Measurements from ENCODE around the gene ITGA11.

Gene ITGA11

GRCh38 chr15:68318931-68319909 lies 112.7 kb downstream of the ITGA11 start:
- no peak for DNase-seq

- DNase-seq: no peak
Observed at GRCh38 chr15:68318008-68318835, 113.7 kb downstream of the ITGA11 start.

- no peak for DNase-seq
Observed at GRCh38 chr15:68317281-68318007, 114.5 kb downstream of the ITGA11 start.

GRCh38 chr15:68316061-68316804 lies 115.7 kb downstream of the ITGA11 start:
- no peak for DNase-seq

GRCh38 chr15:68315495-68316031 lies 116.4 kb downstream of the ITGA11 start:
- DNase-seq: no peak

GRCh38 chr15:68315035-68315434 lies 116.9 kb downstream of the ITGA11 start:
- no peak for DNase-seq

- no peak for DNase-seq
Observed at GRCh38 chr15:68314563-68314962, 117.4 kb downstream of the ITGA11 start.

GRCh38 chr15:68313501-68314410 lies 118.2 kb downstream of the ITGA11 start:
- no peak for DNase-seq

- DNase-seq: no peak
Observed at GRCh38 chr15:68312701-68313204, 119.2 kb downstream of the ITGA11 start.

GRCh38 chr15:68311859-68312557 lies 120.0 kb downstream of the ITGA11 start:
- no peak for DNase-seq

GRCh38 chr15:68311464-68311835 lies 120.5 kb downstream of the ITGA11 start:
- no peak for DNase-seq

GRCh38 chr15:68310804-68311463 lies 121.0 kb downstream of the ITGA11 start:
- no peak for DNase-seq

GRCh38 chr15:68310178-68310803 lies 121.7 kb downstream of the ITGA11 start:
- no peak for DNase-seq

- no peak for DNase-seq
Observed at GRCh38 chr15:68309024-68309423, 122.9 kb downstream of the ITGA11 start.

GRCh38 chr15:68307131-68307928 lies 124.6 kb downstream of the ITGA11 start:
- no peak for DNase-seq

GRCh38 chr15:68305420-68305871 lies 126.5 kb downstream of the ITGA11 start:
- no peak for DNase-seq

GRCh38 chr15:68304589-68305337 lies 127.2 kb downstream of the ITGA11 start:
- DNase-seq: no peak

Data from NCI-H187 treated with DMSO at 0.1 percent for 48 hours (cell line).